Testis (tissue), 2 donors: ENCODE results near the gene FAM222A.

ENCODE experiments used
- POLR2A ChIP-seq: fragments of 450-650 bp; IDR thresholded peaks from one replicate; pipeline ENCODE4 v1.6.1; 2017; ENCODE audit warnings: antibody characterized with exemption, mild to moderate bottlenecking, moderate library complexity
- TF ChIP-seq, protein P1 (sequence below), 3 experiments: fragments of 450-650 bp in 2 of 3; fragments of 200-600 bp in 1 of 3; sonication (generic) in 1 of 3; IDR thresholded peaks; one replicate each; pipeline ENCODE4 v1.5.1; 2016 to 2019; ENCODE audit warnings: antibody characterized with exemption in 3 of 3, mild to moderate bottlenecking in 2 of 3, moderate library complexity in 1 of 3

DNA sequence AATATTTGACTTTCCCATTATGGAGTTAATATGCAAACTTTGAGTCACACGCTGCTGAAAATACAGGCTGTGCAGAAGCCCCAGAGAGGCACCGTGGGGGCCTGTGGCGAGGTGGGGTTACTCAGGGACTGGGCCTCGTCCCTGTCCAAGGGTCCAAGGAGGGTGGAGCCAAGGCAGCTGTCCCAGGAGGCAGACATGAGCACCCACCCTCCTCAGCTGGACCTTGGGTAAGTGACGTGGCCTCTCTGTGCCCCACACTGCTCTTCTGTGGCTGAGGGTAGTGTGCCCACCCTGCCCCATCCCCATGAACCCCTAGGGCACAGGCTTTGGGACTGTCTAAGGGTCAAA lies 39.4 kb downstream of the FAM222A start:
- TF ChIP-seq, protein P1, sequence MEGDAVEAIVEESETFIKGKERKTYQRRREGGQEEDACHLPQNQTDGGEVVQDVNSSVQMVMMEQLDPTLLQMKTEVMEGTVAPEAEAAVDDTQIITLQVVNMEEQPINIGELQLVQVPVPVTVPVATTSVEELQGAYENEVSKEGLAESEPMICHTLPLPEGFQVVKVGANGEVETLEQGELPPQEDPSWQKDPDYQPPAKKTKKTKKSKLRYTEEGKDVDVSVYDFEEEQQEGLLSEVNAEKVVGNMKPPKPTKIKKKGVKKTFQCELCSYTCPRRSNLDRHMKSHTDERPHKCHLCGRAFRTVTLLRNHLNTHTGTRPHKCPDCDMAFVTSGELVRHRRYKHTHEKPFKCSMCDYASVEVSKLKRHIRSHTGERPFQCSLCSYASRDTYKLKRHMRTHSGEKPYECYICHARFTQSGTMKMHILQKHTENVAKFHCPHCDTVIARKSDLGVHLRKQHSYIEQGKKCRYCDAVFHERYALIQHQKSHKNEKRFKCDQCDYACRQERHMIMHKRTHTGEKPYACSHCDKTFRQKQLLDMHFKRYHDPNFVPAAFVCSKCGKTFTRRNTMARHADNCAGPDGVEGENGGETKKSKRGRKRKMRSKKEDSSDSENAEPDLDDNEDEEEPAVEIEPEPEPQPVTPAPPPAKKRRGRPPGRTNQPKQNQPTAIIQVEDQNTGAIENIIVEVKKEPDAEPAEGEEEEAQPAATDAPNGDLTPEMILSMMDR (IDR thresholded peaks at IDR 0.05), result no peak
- TF ChIP-seq POLR2A, result no peak
